PC-3 (cell line): ENCODE results near the gene NOL9. TPM values are rescaled to one million over a fixed set of nuclear protein-coding genes. Genes with fewer than 3 reads are reported as not detected.

Experiments
- ATAC-seq: fragments of 200-7000 bp; cut with Tn5 transposase; 2 replicates; pipeline ENCODE4 v1.9.1; 2020; ENCODE audit warnings: mild to moderate bottlenecking, moderate library complexity
- BruUV-seq: library from RNA; stranded (reverse); fragments of 400-500 nt; replicated peaks from 2 replicates; lab custom pipeline; 2021; lab: Mats Ljungman, UMichigan
- CTCF ChIA-PET: fragments of 300-600 bp; sonication (Branson Sonifier 250); formaldehyde crosslinking; loops from one replicate; lab custom pipeline; 2022; ENCODE audit warnings: antibody characterized with exemption; lab: Charles Lee
- POLR2A ChIA-PET: fragments of 300-600 bp; sonication (Branson Sonifier 250); formaldehyde crosslinking; loops from one replicate; lab custom pipeline; 2022; ENCODE audit warnings: antibody characterized with exemption; ENCODE audit not compliant: unreplicated experiment; lab: Charles Lee
- DNase-seq: peaks from one replicate; pipeline ENCODE4 v3.0.0-alpha.2; 2015
- H2AFZ ChIP-seq: fragments of 300-600 bp; sonication (generic); 2 replicates; pipeline ENCODE4 v1.6.0; 2016; ENCODE audit warnings: antibody characterized with exemption, low read length
- H3F3A ChIP-seq: fragments of 300-600 bp; sonication (generic); one replicate; pipeline ENCODE4 v1.6.0; 2017; ENCODE audit warnings: antibody characterized with exemption, low read length, control low read depth, mild to moderate bottlenecking; ENCODE audit not compliant: unreplicated experiment
- H3K27ac ChIP-seq: fragments of 300-600 bp; sonication (generic); 2 replicates; pipeline ENCODE4 v1.5.1; 2016; ENCODE audit warnings: mild to moderate bottlenecking, low read length
- H3K27me3 ChIP-seq: fragments of 300-600 bp; sonication (generic); 2 replicates; pipeline ENCODE4 v1.6.1; 2016; ENCODE audit warnings: low read length, mixed read lengths
- H3K36me3 ChIP-seq: fragments of 300-600 bp; sonication (generic); 2 replicates; pipeline ENCODE4 v1.6.1; 2016; ENCODE audit warnings: low read depth, mixed run types, low read length, mixed read lengths
- H3K4me1 ChIP-seq: fragments of 300-600 bp; sonication (generic); 2 replicates; pipeline ENCODE4 v1.5.1; 2016; ENCODE audit warnings: low read length; ENCODE audit not compliant: insufficient read depth
- H3K4me2 ChIP-seq: fragments of 300-600 bp; sonication (generic); 2 replicates; pipeline ENCODE4 v1.6.0; 2016; ENCODE audit warnings: low read length
- H3K4me3 ChIP-seq: fragments of 300-600 bp; sonication (generic); 2 replicates; pipeline ENCODE4 v1.5.1; 2016; ENCODE audit warnings: mild to moderate bottlenecking, low read length, mixed read lengths
- H3K79me2 ChIP-seq: fragments of 300-600 bp; sonication (generic); 2 replicates; pipeline ENCODE4 v1.6.1; 2017; ENCODE audit warnings: low read length, mixed read lengths
- H3K9ac ChIP-seq: fragments of 300-600 bp; sonication (generic); 2 replicates; pipeline ENCODE4 v1.6.0; 2016; ENCODE audit warnings: mild to moderate bottlenecking, low read length
- H3K9me2 ChIP-seq: fragments of 300-600 bp; sonication (generic); replicated peaks from 2 replicates; pipeline ENCODE4 v1.6.1; 2016; ENCODE audit warnings: mixed run types, low read length, mixed read lengths
- H3K9me3 ChIP-seq: fragments of 300-600 bp; sonication (generic); 2 replicates; pipeline ENCODE4 v1.6.1; 2016; ENCODE audit warnings: low read length, mixed read lengths
- H4K20me1 ChIP-seq: fragments of 300-600 bp; sonication (generic); 2 replicates; pipeline ENCODE4 v1.6.1; 2016; ENCODE audit warnings: low read length, mixed read lengths
- CTCF ChIP-seq: fragments of 300-600 bp; sonication (generic); conservative IDR thresholded peaks from 2 replicates; pipeline ENCODE4 v1.5.1; 2017; ENCODE audit warnings: antibody characterized with exemption, low read depth, mild to moderate bottlenecking, low read length
- EZH2 ChIP-seq: fragments of 300-600 bp; sonication (generic); IDR thresholded peaks from one replicate; pipeline ENCODE4 v1.6.1; 2017; ENCODE audit warnings: antibody characterized with exemption, mild to moderate bottlenecking, low read length; ENCODE audit not compliant: unreplicated experiment
- EZH2phosphoT487 ChIP-seq: fragments of 300-600 bp; sonication (generic); IDR thresholded peaks from 2 replicates; pipeline ENCODE4 v1.6.1; 2018; ENCODE audit warnings: mild to moderate bottlenecking, antibody characterized with exemption, low read length, borderline replicate concordance
- intact Hi-C: fragments of 100-400 bp; cut with micrococcal nuclease; formaldehyde crosslinking; loops from 2 replicates; pipeline ENCODE4 v1.9.0; 2023
- total RNA-seq: library from RNA; depleted of rRNA; stranded (reverse); fragments of >200 nt; gene quantifications from 2 replicates; pipeline ENCODE4 v1.2.3, GENCODE V29; 2014

Gene NOL9
- total RNA-seq, 1 experiment from 2014 or later: 79.1 TPM

GRCh38 chr1:6502000-6502891 is 52.1 kb downstream of the NOL9 start:
- Histone ChIP-seq H3F3A (no peaks in the 10 kb centered on the region), H3K4me1 (peaks cover 4% of the 10 kb centered on the region), H3K79me2 (no peaks in the 10 kb centered on the region), H4K20me1 (no peaks in the 10 kb centered on the region), H3K4me2 (no peak overlapping the region), H3K27me3 (no peaks in the 10 kb centered on the region), H3K9me3 (no peaks in the 10 kb centered on the region), H3K4me3 (no peak overlapping the region), H3K9me2 (no peaks in the 10 kb centered on the region), H3K36me3 (no peaks in the 10 kb centered on the region), H3K27ac (no peak overlapping the region), H3K9ac (no peak overlapping the region), H2AFZ (no peak overlapping the region)
- TF ChIP-seq EZH2 (no peak), CTCF (no peak), EZH2phosphoT487 (no peak)
- intact Hi-C loops: no loop called here
- no TSS peak for BruUV-seq
- ChIA-PET POLR2A (no interaction called here), CTCF (interaction anchor here (0.6 kb wide), 1 partner anchor 387 kb away, joined by 3 read pairs; no protein-coding TSS in a partner anchor)
- no peak for DNase-seq
- no peak for ATAC-seq

GRCh38 chr1:6501279-6501813 is 53.0 kb downstream of the NOL9 start:
- Histone ChIP-seq H3K4me2 (no peak overlapping the region), H3K9me3 (no peaks in the 10 kb centered on the region), H3K79me2 (peaks cover 3% of the 10 kb centered on the region; the same call in 1 of the 2 replicates), H3F3A (no peaks in the 10 kb centered on the region), H3K27ac (no peak overlapping the region), H3K4me1 (peaks cover 9% of the 10 kb centered on the region), H3K9ac (no peak overlapping the region), H3K9me2 (no peaks in the 10 kb centered on the region), H3K27me3 (no peaks in the 10 kb centered on the region), H4K20me1 (no peaks in the 10 kb centered on the region), H3K36me3 (no peaks in the 10 kb centered on the region), H2AFZ (no peak overlapping the region), H3K4me3 (no peak overlapping the region)
- ChIA-PET POLR2A (no interaction called here), CTCF (interaction anchor here (0.6 kb wide), 1 partner anchor 388 kb away, joined by 3 read pairs; no protein-coding TSS in a partner anchor)
- no peak for TF ChIP-seq EZH2
- TF ChIP-seq CTCF: no peak
- no peak for TF ChIP-seq EZH2phosphoT487
- BruUV-seq: no TSS peak
- ATAC-seq (no peak), DNase-seq (no peak)
- intact Hi-C loops: no loop called here
